Rectal smooth muscle tissue (tissue), 1 donor: ENCODE results near the gene HOXA5.

ENCODE experiments used
- H3K27ac ChIP-seq: one replicate; pipeline ENCODE4 v1.7.0; 2013; ENCODE audit warnings: low read depth, low read length, inconsistent platforms
- H3K27me3 ChIP-seq: one replicate; pipeline ENCODE4 v1.7.0; 2013; ENCODE audit warnings: low read length; ENCODE audit not compliant: control insufficient read depth, insufficient read depth
- H3K36me3 ChIP-seq: one replicate; pipeline ENCODE4 v1.7.0; 2013; ENCODE audit warnings: low read length; ENCODE audit not compliant: control insufficient read depth, insufficient read depth
- H3K4me1 ChIP-seq: one replicate; pipeline ENCODE4 v1.7.0; 2013; ENCODE audit warnings: low read length; ENCODE audit not compliant: control insufficient read depth, insufficient read depth
- H3K4me3 ChIP-seq: one replicate; pipeline ENCODE4 v1.7.0; 2013; ENCODE audit warnings: low read length
- H3K9ac ChIP-seq: one replicate; pipeline ENCODE4 v1.7.0; 2013; ENCODE audit warnings: low read length

Gene HOXA5

DNA sequence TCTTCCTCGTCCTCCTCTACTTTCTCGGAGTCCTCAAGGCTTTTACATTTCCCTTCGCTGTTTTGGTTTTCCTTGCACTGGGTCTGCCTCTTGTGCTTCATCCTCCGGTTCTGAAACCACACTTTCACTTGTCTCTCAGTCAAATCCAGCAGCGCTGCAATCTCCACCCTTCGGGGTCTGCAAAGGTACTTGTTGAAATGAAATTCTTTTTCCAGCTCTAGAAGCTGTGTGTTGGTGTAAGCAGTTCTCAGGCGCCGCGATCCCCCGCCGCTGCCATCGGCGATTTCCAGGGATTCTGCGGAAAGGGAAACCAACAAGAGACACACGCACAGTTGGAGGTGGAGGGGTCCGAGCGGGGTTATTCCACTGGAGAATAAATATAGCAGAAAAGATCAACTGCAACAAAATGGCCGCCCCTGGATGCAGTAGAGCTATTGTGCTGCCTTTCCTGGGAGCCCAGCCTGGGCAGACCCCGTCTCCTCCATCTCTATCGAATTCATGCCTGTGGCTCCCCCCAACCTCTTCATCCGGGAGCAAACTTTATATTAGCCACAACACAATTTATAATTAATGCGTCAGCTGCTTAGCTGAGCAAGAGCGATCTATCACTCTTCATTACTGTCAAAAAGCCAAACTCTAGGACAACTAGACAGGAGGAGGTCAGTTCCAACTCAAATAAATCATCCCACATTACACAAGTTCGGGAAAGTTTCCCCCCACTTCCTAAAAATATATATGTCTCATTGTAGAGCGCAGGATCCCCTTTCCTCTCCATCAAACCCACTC lies 42.1 kb downstream of the HOXA5 start:
- Histone ChIP-seq H3K4me1 (peaks cover 22% of the 10 kb centered on the region), H3K27ac (peak overlapping the region; percentile 84), H3K9ac (peak overlapping the region; percentile 29), H3K4me3 (peak overlapping the region; percentile 62), H3K36me3 (peaks cover 4% of the 10 kb centered on the region), H3K27me3 (no peaks in the 10 kb centered on the region)

- Histone ChIP-seq H3K36me3 (peaks cover 4% of the 10 kb centered on the region), H3K9ac (peak overlapping the region; percentile 29), H3K4me1 (peaks cover 22% of the 10 kb centered on the region), H3K4me3 (peak overlapping the region; percentile 62), H3K27ac (peak overlapping the region; percentile 84), H3K27me3 (no peaks in the 10 kb centered on the region)
Observed at GRCh38 chr7:27100694-27101170, 42.7 kb downstream of the HOXA5 start.

DNA sequence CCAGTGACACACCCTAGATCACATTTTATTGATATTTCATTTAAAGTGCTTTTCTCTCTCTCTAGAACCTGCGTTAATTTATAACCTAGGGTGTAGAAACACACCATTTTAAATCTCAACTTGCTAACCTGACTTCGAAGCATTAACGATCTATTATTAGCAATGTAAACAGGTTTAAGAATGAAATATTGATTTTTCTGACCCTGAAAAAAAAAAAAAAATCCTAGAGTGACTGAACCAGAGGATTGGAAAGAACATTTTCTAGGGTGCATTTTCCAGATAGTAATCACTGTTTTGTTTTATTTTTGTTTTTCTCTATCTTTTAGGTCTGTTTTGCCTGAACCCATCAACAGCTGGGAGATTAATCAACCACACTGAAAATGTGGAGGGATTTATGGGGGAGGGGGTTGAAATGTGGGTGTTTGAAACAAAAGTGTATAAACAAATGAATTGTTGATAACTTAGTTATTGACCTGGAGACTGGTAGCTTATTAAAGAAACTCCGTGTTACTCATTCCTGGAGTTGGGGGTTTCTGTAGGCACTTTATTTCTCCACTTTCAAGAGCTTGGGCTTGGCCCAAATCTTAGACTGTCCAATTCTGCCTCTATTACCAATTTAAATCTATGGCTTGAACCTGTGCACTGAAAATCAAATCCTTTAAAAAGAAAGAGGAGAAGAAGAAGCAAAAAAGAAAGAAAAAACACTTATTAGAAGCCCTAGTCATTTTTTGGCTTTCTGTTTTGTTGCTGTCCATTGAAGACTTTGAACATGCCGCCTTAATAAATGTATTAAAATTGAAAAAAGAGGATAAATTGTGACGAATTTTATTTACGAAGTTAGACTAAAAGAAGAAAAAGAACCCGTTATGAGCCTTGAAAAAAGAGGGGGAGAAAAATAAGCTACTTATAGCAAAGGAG lies 43.8 kb downstream of the HOXA5 start:
- Histone ChIP-seq H3K4me3 (peak overlapping the region; percentile 95), H3K4me1 (peaks cover 22% of the 10 kb centered on the region)

GRCh38 chr7:27098578-27099451 lies 44.7 kb downstream of the HOXA5 start:
- peaks cover 22% of the 10 kb centered on the region for H3K4me1 ChIP-seq
- no peaks in the 10 kb centered on the region for H3K27me3 ChIP-seq
- peaks cover 4% of the 10 kb centered on the region for H3K36me3 ChIP-seq
- H3K4me3 ChIP-seq: peak overlapping the region; percentile 95
- peak overlapping the region; percentile 4 for H3K9ac ChIP-seq
- H3K27ac ChIP-seq: peak overlapping the region; percentile 89

More for the DNA sequence above, 43.8 kb downstream of the HOXA5 start:
- H3K27ac ChIP-seq: peak overlapping the region; percentile 89
- no peak overlapping the region for H3K9ac ChIP-seq
- H3K36me3 ChIP-seq: peaks cover 4% of the 10 kb centered on the region
- no peaks in the 10 kb centered on the region for H3K27me3 ChIP-seq

- H3K27me3 ChIP-seq: no peaks in the 10 kb centered on the region
- peak overlapping the region; percentile 89 for H3K27ac ChIP-seq
- peak overlapping the region; percentile 95 for H3K4me3 ChIP-seq
- peaks cover 4% of the 10 kb centered on the region for H3K36me3 ChIP-seq
- peak overlapping the region; percentile 4 for H3K9ac ChIP-seq
- peaks cover 22% of the 10 kb centered on the region for H3K4me1 ChIP-seq
Observed at GRCh38 chr7:27097686-27098577, 45.5 kb downstream of the HOXA5 start.

- H3K4me1 ChIP-seq: peaks cover 22% of the 10 kb centered on the region
- no peaks in the 10 kb centered on the region for H3K27me3 ChIP-seq
- H3K9ac ChIP-seq: peak overlapping the region; percentile 80
- peak overlapping the region; percentile 95 for H3K4me3 ChIP-seq
- H3K27ac ChIP-seq: peak overlapping the region; percentile 89
- peaks cover 4% of the 10 kb centered on the region for H3K36me3 ChIP-seq
Observed at GRCh38 chr7:27096768-27097514, 46.5 kb downstream of the HOXA5 start.

GRCh38 chr7:27095897-27096767 lies 47.3 kb downstream of the HOXA5 start, which contains the start of gene HOXA1:
Gene HOXA1 (minus strand): TSS chr7:27096000. CDS start chr7:27095912, 88 bp downstream.
- peak within 1 kb of the TSS; percentile 80 for H3K9ac ChIP-seq
- peaks cover 4% of the 10 kb centered on the region for H3K36me3 ChIP-seq
- peaks cover 22% of the 10 kb centered on the region for H3K4me1 ChIP-seq
- no peaks in the 10 kb centered on the region for H3K27me3 ChIP-seq
- H3K27ac ChIP-seq: peak within 1 kb of the TSS; percentile 89
- H3K4me3 ChIP-seq: peak within 1 kb of the TSS; percentile 95

- Histone ChIP-seq H3K27me3 (no peaks in the 10 kb centered on the region), H3K4me1 (peaks cover 20% of the 10 kb centered on the region), H3K9ac (no peak overlapping the region)
Observed at GRCh38 chr7:27095050-27095896, 48.2 kb downstream of the HOXA5 start.

DNA sequence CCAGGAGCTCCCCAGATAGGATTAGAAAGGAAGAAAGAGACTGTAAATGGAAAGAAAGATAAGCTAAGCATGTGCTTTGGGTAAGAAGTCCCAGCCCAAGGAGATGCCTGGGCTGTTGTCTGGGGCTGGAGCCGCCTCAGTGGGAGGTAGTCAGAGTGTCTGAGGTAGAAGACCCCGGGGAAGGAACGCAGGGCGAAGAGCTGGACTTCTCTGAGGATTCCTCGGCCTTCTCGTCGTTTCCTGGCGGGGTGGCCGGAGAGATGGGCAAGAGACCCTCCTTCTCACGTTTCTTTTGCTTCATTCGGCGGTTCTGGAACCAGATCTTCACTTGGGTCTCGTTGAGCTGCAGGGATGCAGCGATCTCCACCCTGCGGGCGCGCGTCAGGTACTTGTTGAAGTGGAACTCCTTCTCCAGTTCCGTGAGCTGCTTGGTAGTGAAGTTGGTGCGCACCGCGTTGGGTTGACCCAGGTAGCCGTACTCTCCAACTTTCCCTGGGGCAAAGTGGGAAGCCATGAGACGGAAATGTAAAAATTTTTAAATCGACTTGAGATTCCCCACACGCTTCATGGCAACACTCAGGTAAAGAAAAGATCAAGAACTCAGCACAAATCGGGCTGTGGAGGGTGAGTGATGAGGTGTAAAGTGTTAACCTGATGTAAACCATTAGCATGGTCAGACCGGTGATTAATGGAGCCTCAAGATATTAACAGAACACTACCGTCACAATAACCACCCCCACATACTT lies 49.0 kb downstream of the HOXA5 start:
- peaks cover 16% of the 10 kb centered on the region for H3K4me1 ChIP-seq
- H3K36me3 ChIP-seq: no peaks in the 10 kb centered on the region
- H3K9ac ChIP-seq: no peak overlapping the region
- H3K27me3 ChIP-seq: no peaks in the 10 kb centered on the region
- no peak overlapping the region for H3K4me3 ChIP-seq
- H3K27ac ChIP-seq: no peak overlapping the region

More at GRCh38 chr7:27095050-27095896, 48.2 kb downstream of the HOXA5 start:
- H3K4me3 ChIP-seq: peak overlapping the region; percentile 95
- H3K36me3 ChIP-seq: no peaks in the 10 kb centered on the region
- H3K27ac ChIP-seq: no peak overlapping the region
